ENCODE data around the gene REELD1.

REELD1 gene

DNA sequence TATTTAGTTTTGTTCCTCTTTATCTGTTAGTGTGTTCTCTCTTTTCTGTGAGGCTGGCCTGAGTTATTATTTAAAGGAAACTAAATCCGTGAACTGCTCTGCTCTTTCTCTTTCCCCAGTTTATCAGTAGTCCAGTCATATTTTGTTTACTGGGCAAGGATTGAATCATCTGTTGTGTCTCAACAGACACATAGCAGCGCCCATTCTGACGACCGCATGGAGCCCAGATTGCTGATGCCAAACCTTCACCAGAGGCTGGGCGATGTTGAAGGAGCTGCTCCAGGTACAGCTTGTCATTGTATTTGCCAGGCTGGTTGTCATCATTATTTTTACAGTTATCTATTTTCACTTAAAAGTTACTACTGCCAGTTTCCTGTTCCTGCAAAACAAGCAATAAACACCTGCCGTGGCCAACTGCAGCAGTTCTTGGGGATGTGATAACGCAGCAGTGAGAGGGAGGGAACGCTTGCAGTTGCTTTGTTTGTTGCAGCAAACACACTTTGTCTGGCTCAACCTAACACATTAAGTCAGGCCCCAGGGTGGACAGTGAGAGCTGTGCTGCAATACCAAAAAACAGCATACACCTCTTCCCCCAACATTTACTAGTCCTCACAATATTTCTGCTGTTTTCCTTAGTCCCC lies 10.1 kb downstream of the REELD1 start:
- TF ChIP-seq TOX (CRISPR knock-in tag; IDR thresholded peaks at IDR 0.05; ENCODE audit: borderline replicate concordance): no peak
- TF ChIP-seq, protein P1, sequence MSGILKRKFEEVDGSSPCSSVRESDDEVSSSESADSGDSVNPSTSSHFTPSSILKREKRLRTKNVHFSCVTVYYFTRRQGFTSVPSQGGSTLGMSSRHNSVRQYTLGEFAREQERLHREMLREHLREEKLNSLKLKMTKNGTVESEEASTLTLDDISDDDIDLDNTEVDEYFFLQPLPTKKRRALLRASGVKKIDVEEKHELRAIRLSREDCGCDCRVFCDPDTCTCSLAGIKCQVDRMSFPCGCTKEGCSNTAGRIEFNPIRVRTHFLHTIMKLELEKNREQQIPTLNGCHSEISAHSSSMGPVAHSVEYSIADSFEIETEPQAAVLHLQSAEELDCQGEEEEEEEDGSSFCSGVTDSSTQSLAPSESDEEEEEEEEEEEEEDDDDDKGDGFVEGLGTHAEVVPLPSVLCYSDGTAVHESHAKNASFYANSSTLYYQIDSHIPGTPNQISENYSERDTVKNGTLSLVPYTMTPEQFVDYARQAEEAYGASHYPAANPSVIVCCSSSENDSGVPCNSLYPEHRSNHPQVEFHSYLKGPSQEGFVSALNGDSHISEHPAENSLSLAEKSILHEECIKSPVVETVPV (CRISPR knock-in tag; IDR thresholded peaks at IDR 0.05): no peak
- TF ChIP-seq BACH2 (CRISPR knock-in tag; IDR thresholded peaks at IDR 0.05; ENCODE audit: borderline replicate concordance): no peak
- TF ChIP-seq OSR1 (CRISPR knock-in tag; IDR thresholded peaks at IDR 0.05): no peak
- TF ChIP-seq SNAI2 (CRISPR knock-in tag; IDR thresholded peaks at IDR 0.05): no peak
- ATAC-seq: no peak

DNA sequence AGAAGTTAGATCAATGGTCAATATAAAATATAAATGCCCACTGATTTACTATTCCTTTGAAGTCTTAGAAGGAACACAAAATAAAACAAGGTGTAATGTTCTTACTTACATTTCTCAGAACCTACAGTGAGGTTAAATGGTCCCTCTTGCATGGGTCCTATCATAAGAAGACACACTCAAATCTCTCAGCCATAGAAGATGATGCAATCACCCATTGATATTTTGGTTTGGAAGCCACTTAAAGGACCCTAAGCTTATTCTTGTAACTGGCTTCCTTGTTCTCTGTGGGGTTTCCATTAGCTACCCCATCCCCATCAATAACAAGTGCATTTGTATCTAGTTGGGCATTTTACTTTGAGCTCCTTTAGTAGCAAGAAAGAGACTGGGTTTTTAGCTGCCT lies 15.1 kb downstream of the REELD1 start:
- ATAC-seq: no peak
- TF ChIP-seq, protein P2, sequence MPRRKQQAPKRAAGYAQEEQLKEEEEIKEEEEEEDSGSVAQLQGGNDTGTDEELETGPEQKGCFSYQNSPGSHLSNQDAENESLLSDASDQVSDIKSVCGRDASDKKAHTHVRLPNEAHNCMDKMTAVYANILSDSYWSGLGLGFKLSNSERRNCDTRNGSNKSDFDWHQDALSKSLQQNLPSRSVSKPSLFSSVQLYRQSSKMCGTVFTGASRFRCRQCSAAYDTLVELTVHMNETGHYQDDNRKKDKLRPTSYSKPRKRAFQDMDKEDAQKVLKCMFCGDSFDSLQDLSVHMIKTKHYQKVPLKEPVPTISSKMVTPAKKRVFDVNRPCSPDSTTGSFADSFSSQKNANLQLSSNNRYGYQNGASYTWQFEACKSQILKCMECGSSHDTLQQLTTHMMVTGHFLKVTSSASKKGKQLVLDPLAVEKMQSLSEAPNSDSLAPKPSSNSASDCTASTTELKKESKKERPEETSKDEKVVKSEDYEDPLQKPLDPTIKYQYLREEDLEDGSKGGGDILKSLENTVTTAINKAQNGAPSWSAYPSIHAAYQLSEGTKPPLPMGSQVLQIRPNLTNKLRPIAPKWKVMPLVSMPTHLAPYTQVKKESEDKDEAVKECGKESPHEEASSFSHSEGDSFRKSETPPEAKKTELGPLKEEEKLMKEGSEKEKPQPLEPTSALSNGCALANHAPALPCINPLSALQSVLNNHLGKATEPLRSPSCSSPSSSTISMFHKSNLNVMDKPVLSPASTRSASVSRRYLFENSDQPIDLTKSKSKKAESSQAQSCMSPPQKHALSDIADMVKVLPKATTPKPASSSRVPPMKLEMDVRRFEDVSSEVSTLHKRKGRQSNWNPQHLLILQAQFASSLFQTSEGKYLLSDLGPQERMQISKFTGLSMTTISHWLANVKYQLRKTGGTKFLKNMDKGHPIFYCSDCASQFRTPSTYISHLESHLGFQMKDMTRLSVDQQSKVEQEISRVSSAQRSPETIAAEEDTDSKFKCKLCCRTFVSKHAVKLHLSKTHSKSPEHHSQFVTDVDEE (CRISPR knock-in tag; IDR thresholded peaks at IDR 0.05): no peak
- TF ChIP-seq ZNF565 (CRISPR knock-in tag; conservative IDR thresholded peaks at IDR 0.05; ENCODE audit: low read depth) (no peak), GLIS3 (CRISPR knock-in tag; IDR thresholded peaks at IDR 0.05) (no peak), ZC3H10 (CRISPR knock-in tag; IDR thresholded peaks at IDR 0.05) (no peak), ZFP30 (CRISPR knock-in tag; IDR thresholded peaks at IDR 0.05) (no peak), ESRRG (CRISPR knock-in tag; IDR thresholded peaks at IDR 0.05) (no peak), ZFP3 (CRISPR knock-in tag; IDR thresholded peaks at IDR 0.05) (no peak)
- TF ChIP-seq, protein P3, sequence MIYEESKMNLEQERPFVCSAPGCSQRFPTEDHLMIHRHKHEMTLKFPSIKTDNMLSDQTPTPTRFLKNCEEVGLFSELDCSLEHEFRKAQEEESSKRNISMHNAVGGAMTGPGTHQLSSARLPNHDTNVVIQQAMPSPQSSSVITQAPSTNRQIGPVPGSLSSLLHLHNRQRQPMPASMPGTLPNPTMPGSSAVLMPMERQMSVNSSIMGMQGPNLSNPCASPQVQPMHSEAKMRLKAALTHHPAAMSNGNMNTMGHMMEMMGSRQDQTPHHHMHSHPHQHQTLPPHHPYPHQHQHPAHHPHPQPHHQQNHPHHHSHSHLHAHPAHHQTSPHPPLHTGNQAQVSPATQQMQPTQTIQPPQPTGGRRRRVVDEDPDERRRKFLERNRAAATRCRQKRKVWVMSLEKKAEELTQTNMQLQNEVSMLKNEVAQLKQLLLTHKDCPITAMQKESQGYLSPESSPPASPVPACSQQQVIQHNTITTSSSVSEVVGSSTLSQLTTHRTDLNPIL (CRISPR knock-in tag; IDR thresholded peaks at IDR 0.05; ENCODE audit: low read depth): no peak

DNA sequence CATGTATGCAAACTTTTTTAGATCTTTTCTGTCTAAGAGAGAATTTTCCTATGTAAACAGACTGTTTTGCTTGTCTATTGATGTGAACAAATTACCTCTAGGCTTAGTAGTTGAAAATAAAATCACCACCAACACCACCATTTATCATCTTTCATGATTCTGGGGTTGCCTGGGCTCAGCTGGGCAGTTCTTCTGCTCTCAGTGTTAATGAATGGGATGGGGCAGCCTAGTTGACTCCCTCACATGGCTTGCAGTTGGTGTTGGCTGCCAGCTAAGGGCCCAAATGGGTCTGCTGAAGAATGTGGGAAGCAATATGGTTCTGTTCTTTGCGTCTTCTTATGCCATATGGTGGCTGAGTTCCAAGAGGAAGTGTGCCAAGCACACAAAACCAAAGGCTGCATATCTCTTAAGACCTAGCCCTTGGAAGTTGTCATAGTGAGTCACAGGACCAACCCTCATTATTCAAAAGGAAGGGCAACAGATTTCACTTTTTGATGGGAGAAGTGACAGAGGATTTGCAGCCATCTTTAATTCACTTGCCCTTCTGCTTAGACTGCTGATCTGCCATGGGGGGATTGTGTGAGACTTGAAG lies 17.9 kb downstream of the REELD1 start:
- no peak for ATAC-seq
- TF ChIP-seq, protein P1 (CRISPR knock-in tag; IDR thresholded peaks at IDR 0.05): no peak
- TF ChIP-seq, protein P3 (CRISPR knock-in tag; IDR thresholded peaks at IDR 0.05; ENCODE audit: low read depth): no peak
- TF ChIP-seq ZFP30 (CRISPR knock-in tag; IDR thresholded peaks at IDR 0.05): no peak
- TF ChIP-seq, protein P4, sequence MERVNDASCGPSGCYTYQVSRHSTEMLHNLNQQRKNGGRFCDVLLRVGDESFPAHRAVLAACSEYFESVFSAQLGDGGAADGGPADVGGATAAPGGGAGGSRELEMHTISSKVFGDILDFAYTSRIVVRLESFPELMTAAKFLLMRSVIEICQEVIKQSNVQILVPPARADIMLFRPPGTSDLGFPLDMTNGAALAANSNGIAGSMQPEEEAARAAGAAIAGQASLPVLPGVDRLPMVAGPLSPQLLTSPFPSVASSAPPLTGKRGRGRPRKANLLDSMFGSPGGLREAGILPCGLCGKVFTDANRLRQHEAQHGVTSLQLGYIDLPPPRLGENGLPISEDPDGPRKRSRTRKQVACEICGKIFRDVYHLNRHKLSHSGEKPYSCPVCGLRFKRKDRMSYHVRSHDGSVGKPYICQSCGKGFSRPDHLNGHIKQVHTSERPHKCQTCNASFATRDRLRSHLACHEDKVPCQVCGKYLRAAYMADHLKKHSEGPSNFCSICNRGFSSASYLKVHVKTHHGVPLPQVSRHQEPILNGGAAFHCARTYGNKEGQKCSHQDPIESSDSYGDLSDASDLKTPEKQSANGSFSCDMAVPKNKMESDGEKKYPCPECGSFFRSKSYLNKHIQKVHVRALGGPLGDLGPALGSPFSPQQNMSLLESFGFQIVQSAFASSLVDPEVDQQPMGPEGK (CRISPR knock-in tag; IDR thresholded peaks at IDR 0.05; ENCODE audit: borderline replicate concordance): no peak
- no peak for TF ChIP-seq BACH2 (CRISPR knock-in tag; IDR thresholded peaks at IDR 0.05; ENCODE audit: borderline replicate concordance)
- no peak for TF ChIP-seq ESRRG (CRISPR knock-in tag; IDR thresholded peaks at IDR 0.05)
- no peak for TF ChIP-seq ZNF8 (CRISPR knock-in tag; IDR thresholded peaks at IDR 0.05)
- no peak for TF ChIP-seq ARNTL (CRISPR knock-in tag; IDR thresholded peaks at IDR 0.05; ENCODE audit: borderline replicate concordance, low read depth)
- TF ChIP-seq, protein P2 (CRISPR knock-in tag; IDR thresholded peaks at IDR 0.05): no peak
- TF ChIP-seq CSDC2 (CRISPR knock-in tag; IDR thresholded peaks at IDR 0.05): no peak
- TF ChIP-seq OSR1 (CRISPR knock-in tag; IDR thresholded peaks at IDR 0.05): no peak
- TF ChIP-seq ZFP3 (CRISPR knock-in tag; IDR thresholded peaks at IDR 0.05): no peak
- no peak for TF ChIP-seq SNAI2 (CRISPR knock-in tag; IDR thresholded peaks at IDR 0.05)
- TF ChIP-seq ZNF565 (CRISPR knock-in tag; conservative IDR thresholded peaks at IDR 0.05; ENCODE audit: low read depth): no peak
- TF ChIP-seq GLIS3 (CRISPR knock-in tag; IDR thresholded peaks at IDR 0.05): no peak
- TF ChIP-seq ZC3H10 (CRISPR knock-in tag; IDR thresholded peaks at IDR 0.05): no peak
- TF ChIP-seq ZNF70 (CRISPR knock-in tag; IDR thresholded peaks at IDR 0.05): no peak
- TF ChIP-seq TCF4 (CRISPR knock-in tag; IDR thresholded peaks at IDR 0.05; ENCODE audit: borderline replicate concordance): no peak
- TF ChIP-seq RARB (CRISPR knock-in tag; IDR thresholded peaks at IDR 0.05): no peak
- TF ChIP-seq ISL1 (CRISPR knock-in tag; IDR thresholded peaks at IDR 0.05): no peak
